GM18526 (cell line): ENCODE results near the gene CD99L2.

Experiments
- POLR2A ChIP-seq: IDR thresholded peaks from 3 replicates; pipeline ENCODE4 v1.6.1; 2011; ENCODE audit not compliant: insufficient read length; ENCODE audit errors: extremely low read depth

The CD99L2 gene

GRCh38 chrX:150870487-150871340 lies 27.8 kb downstream of the CD99L2 start:
- TF ChIP-seq POLR2A, result no peak

GRCh38 chrX:150870029-150870428 lies 28.4 kb downstream of the CD99L2 start:
- TF ChIP-seq POLR2A, result no peak

GRCh38 chrX:150869450-150869849 lies 29.0 kb downstream of the CD99L2 start:
- no peak for TF ChIP-seq POLR2A

- TF ChIP-seq POLR2A, result no peak
These were observed 29.8 kb downstream of the CD99L2 start for GRCh38 chrX:150868625-150869024.

GRCh38 chrX:150864127-150864526 lies 34.3 kb downstream of the CD99L2 start:
- no peak for TF ChIP-seq POLR2A

- TF ChIP-seq POLR2A, result no peak
These were observed 35.3 kb downstream of the CD99L2 start for GRCh38 chrX:150863191-150863590.

- no peak for TF ChIP-seq POLR2A
These were observed 41.0 kb downstream of the CD99L2 start for GRCh38 chrX:150857453-150857852.

GRCh38 chrX:150856785-150857184 lies 41.7 kb downstream of the CD99L2 start:
- no peak for TF ChIP-seq POLR2A

- TF ChIP-seq POLR2A, result no peak
These were observed 42.4 kb downstream of the CD99L2 start for GRCh38 chrX:150856101-150856500.

- TF ChIP-seq POLR2A, result no peak
These were observed 43.6 kb downstream of the CD99L2 start for GRCh38 chrX:150854856-150855255.

- TF ChIP-seq POLR2A, result no peak
These were observed 48.3 kb downstream of the CD99L2 start for GRCh38 chrX:150849996-150850720.

GRCh38 chrX:150849486-150849885 lies 49.0 kb downstream of the CD99L2 start:
- TF ChIP-seq POLR2A, result no peak

- TF ChIP-seq POLR2A, result no peak
These were observed 49.5 kb downstream of the CD99L2 start for GRCh38 chrX:150848914-150849365.

GRCh38 chrX:150847088-150847487 lies 51.4 kb downstream of the CD99L2 start:
- no peak for TF ChIP-seq POLR2A

GRCh38 chrX:150846130-150846529 lies 52.3 kb downstream of the CD99L2 start:
- TF ChIP-seq POLR2A, result no peak

GRCh38 chrX:150845091-150845490 lies 53.4 kb downstream of the CD99L2 start:
- TF ChIP-seq POLR2A, result no peak
